T follicular helper cell (primary cell): ENCODE data around the gene EXOC3L1.

Source experiments
- DNase-seq: peaks from one replicate; pipeline ENCODE4 v3.0.0-alpha.2; 2020; ENCODE audit warnings: low read depth

The EXOC3L1 gene

DNA sequence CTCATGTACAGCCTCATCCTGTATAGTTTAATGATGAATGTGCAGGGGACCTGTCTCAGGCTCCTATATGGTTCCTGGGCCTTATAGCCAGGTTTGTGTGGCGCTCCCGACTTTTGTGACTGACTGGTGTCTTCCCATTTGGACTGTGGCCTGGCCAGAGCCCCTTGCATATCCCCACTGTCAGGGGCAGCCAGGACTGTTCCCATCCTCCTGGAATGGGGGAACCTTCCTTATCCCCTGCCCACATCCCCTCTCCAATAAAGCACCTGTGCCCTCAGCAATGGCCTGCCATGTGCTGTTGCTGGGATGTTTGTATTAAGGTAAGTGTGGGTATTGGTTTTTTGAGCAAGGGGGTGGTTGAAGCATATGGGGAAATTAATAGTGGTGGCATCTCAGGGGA, 41.7 kb downstream of the EXOC3L1 start:
- DNase-seq: no peak

- DNase-seq: no peak
These were observed 42.3 kb downstream of the EXOC3L1 start for GRCh38 chr16:67147437-67148140.

GRCh38 chr16:67146523-67147357, 43.2 kb downstream of the EXOC3L1 start:
- no peak for DNase-seq

DNA sequence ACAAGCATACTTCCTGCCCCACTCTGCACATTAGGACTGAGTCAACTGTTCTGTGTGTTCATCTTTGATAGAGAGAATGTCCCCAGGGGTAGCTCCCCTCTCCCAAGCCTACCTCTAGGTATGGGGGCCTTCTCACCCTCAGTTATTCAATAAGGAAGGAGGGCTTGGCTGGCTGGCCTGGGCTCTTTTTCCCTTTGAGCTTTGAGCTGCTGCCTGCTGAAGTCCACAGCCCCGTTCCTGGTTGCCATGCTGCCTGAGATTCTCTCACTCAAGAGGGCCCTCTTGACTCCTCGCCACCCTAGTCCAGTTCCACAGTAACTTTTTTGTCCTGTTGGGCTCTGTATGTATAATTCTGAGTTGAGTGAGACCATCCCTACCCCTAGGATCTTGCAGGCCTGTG, 44.2 kb downstream of the EXOC3L1 start:
- no peak for DNase-seq

- DNase-seq: no peak
These were observed 45.0 kb downstream of the EXOC3L1 start for GRCh38 chr16:67144943-67145342.

- DNase-seq: no peak
These were observed 47.6 kb downstream of the EXOC3L1 start for GRCh38 chr16:67142342-67142741.

DNA sequence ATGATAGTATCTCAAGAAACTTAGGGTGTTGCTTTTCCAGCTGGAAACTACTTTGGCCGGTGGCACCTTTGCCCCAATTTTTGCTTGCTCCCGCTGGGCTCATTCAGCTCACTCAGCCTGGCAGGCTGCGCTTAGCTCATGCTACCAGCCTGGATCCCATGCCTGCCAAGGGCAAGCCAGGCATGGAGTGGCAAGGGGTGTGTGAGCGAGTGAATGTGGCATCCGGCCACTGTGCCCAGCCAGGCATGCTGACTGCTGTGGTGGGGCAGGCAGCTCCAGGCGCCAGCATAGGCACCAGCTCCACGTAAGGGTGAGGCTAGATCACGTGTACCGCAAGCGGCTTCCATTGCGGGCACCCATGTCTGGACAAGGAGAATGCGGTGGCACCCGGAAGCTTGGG, 48.5 kb downstream of the EXOC3L1 start:
- no peak for DNase-seq

- no peak for DNase-seq
These were observed 52.3 kb downstream of the EXOC3L1 start for GRCh38 chr16:67137605-67138004.
